ENCODE data around the gene KLHL36.

GRCh38 chr16:84709609-84710008 lies 61.3 kb downstream of the KLHL36 start:
- TF ChIP-seq CTCF (IDR thresholded peaks at IDR 0.05) (no peak), POLR2A (IDR thresholded peaks at IDR 0.05) (no peak), EP300 (IDR thresholded peaks at IDR 0.05) (no peak)

Measured in suprapubic skin (tissue), 3 donors.